ENCODE measurements around the gene CAMKMT.

Gene CAMKMT

DNA sequence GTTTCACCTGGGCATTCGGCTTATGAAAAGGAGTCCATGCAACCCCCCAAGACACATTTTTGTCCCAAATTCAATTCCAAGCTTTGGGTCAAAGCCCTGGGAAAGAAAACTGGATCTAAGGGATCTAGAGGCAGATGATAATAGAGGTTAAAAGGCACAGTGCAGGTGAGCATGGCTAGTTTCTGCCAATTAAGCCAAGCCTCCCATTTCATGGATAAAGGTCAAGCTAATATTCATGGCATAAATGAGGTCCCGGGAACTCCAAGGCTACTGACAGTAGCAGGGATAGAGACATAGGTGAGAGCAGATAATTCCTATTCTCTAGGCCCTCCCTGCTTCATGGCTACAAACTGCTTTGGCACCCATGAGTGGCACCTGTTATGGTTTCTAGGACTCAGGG, 83.1 kb downstream of the CAMKMT start:
- no peak for DNase-seq (ENCODE audit: low read depth in 2 of 2, low spot score in 1 of 2)

DNA sequence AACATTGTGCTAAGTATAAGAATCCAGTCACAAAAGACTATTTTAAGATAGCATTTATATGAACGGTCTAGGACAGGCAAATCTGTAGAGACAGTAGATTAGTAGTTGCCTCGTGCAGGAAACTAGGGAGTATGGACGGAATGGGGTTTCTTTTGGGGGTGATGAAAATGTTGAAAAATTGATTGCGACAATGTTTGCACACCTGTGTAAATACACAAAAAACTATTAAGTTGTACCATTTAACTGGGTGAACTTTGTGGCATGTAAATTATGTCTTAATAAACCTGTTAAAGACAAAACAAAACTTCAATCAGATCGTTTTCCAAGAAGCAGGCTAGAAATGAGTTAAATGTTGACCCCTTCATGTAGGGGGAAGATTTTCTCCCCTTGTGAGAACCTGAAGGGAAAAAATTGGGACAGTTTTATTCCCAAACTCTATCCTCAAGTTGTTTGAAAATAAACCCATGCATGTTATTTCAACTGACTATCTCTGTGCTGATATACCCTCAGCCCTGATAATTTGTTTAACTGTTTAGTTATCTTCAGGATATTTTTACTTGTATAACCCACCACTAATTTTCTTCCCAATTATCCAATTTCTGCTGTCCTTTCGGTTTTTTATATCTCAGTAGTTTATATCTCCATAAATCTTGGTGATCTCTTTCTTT, 87.2 kb downstream of the CAMKMT start:
- no peak for DNase-seq (ENCODE audit: low read depth in 2 of 2, low spot score in 1 of 2)

DNA sequence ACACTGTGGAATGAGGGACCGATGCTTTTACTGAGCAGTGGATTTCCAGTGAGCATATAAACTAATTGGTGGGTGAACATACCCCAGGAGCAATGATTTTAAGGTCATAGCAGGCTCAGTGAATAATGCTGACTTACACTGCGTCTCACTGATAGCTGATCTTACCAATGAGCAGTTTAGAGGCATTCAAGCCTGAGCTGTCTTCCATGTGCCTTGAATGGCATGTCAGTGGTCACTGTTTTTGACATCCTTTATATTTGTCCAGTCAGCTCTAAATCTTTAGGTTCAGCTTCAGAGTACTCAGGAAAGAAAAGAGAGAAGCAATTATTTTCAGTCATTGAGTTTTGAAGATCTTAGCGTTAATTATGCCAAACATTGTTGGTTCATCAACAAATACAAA, 88.3 kb downstream of the CAMKMT start:
- DNase-seq (ENCODE audit: low read depth in 2 of 2, low spot score in 1 of 2) = no peak

DNA sequence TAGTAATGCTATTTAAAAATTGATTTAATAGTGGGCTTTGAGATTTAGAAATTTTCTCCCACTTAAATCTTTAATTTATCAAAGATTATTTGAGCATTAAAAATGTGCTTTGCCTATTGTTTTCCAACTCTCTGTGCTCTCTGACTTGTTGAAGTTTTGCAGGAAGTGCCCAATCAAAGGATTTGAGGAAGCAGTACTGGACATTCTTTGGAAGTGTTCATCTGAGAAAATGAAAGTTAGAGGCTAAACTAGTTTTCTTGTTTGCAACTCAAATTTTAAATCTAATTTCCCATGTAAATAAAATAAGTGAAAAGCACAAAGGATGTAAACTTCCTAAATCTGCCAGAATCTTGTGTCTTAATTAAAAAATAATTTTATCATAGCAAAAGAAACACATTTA, 89.1 kb downstream of the CAMKMT start:
- no peak for DNase-seq (ENCODE audit: low read depth in 2 of 2, low spot score in 1 of 2)

DNA sequence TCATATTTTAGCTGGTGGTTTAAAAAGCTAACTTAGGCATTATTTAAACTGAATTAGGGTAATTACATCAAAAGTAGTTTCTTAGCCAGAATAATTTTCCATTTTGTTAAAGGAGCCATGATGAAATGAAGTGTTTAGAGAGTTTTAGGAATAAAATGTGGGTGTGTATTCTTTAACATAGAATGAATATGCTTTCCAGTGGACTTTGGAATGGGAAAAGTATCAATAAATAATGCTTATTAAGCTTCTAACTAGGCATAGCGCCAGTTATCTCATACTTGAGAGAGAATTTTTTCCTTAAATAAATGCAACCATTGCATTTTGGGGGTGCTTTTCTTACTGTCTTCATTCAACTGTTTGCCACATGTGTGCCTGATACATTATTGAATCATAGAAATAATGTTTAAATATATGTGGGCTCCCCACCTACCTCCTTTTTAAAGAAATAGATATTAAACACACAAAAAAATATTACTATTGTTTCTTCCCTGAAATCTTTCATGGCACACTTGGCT, 90.4 kb downstream of the CAMKMT start:
- no peak for DNase-seq (ENCODE audit: low read depth in 2 of 2, low spot score in 1 of 2)

DNA sequence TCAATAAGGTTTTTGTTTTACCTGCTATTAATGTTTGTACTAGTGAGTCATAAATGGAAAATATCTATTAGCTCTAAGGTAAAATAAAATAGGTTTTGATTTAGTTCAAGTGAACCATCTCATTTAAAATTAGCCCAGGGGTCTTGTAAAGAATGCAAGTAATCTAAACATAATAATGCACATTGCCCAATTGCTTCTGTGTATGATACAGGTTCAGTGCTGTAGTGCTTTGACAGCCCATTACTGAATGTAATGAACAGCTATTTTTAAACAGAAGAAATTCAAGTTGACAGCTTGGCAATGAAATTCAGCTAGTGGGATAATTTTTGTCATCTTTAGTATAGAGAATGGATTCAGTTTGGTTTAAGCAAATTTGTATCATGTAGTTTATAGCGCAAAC, 91.5 kb downstream of the CAMKMT start:
- no peak for DNase-seq (ENCODE audit: low read depth in 2 of 2, low spot score in 1 of 2)

DNA sequence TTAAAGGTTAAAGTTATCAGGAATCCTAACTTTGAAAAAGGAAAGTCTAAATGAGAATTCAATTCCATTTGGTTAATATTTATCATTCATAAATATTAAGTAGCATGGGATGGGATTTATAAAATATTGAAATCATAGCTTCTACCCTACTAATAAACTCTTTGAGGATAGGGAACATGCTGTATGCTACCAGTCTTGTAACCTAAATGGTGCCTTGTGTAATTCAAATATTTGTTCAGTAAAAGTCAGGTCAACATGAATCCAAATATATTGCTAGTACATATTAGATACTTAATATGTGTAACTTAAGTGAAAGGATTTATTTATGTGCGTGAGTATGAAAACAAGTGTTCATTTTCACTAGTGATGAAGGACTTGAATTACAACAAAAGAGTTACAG, 94.1 kb downstream of the CAMKMT start:
- DNase-seq (ENCODE audit: low read depth in 2 of 2, low spot score in 1 of 2) = no peak

DNA sequence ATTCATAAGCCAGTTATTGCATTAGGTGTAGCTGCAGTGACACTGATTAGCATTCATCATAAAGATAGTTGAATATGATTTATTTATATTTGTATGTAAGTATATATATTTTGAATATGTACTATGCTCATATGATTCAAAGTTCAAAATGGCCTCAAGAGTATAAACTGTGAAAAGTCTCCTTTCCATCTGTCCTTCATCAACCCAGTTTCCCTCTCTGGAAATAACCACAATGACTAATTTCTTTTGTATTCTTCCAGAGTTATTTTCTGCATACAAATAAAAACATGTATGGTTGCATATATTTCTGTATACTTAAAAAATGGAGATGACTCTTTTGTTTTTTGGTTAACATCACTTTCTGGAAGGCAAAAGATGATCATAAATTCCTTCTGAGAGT, 95.2 kb downstream of the CAMKMT start:
- no peak for DNase-seq (ENCODE audit: low read depth in 2 of 2, low spot score in 1 of 2)

DNA sequence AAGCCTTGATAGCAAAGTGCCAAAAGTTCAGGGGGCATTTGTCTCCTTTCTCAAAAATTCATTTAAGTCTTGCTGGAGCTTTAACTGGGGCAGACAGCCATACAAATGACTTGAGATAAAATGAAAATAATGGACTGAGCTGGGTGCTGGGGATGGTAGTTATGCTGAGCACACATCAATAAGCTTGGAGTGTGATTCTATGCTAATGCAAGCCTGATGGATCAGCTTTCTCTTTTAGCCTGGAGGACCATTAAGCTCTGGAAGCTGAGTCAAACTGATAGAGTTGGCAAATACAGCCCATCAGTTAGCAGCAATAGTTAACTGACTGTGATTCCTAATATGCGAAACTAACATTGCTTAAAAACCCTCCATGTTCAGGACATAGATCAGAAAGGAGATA, 98.0 kb downstream of the CAMKMT start:
- no peak for DNase-seq (ENCODE audit: low read depth in 2 of 2, low spot score in 1 of 2)

DNA sequence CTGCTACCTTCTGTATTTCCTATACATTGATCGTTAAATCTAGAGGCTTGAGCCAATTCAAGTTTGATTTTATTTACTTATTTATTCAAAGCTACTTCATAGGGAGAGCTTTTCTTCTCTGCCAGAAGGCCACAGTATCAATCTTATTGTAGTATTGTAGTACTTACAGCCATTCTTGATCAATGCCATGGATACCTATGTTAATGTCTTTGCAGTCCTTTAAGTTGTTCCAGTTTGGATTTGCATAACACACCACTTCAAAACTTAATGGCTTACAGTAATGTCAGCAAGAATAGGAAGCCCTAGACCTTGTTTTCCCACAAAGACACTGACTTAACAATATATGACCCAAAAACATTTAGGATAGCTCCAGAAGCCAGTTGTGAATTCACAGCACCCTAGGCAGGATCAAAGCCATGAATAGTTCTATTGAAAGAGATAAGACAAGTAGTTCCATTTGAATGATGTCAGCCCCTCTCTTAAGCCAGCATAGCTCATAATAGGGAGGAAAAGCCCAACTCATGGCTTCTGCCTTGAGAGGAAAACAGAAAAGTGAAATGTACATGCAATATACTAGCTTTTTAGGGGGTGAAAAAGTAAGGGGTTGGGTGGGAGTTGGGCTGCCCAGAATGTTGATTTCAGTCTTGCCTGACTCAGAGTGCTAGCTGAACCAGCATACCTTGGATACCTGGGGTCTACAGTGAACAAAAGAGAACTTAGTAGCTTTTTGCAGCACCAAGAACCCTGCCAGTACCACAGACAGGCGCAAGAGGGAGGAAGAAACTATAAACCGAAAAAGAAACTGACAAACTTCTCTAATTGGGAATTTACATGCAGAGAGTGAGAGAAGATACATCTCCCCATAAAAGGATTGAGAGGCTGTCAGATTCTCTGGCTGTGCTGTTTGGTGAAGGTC, 101.4 kb downstream of the CAMKMT start:
- no peak for DNase-seq (ENCODE audit: low read depth in 2 of 2, low spot score in 1 of 2)

DNA sequence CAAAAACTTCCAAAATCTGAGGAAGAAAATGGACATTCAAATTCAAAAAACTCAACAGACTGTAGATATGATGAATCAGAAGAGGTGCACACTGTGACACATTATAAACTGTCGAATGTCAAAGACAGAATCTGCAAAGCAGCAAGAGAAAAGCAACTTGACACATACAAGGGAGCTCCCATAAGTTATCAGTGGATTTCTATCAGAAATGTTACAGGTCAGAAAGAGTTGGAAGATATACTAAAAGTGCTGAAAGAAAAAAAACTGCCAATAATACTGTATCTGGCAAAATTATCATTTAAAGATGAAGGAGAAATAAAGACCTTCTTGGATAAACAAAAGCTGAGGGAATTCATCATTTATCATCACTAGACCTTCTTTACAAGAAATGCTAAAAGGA, 102.7 kb downstream of the CAMKMT start:
- no peak for DNase-seq (ENCODE audit: low read depth in 2 of 2, low spot score in 1 of 2)

DNA sequence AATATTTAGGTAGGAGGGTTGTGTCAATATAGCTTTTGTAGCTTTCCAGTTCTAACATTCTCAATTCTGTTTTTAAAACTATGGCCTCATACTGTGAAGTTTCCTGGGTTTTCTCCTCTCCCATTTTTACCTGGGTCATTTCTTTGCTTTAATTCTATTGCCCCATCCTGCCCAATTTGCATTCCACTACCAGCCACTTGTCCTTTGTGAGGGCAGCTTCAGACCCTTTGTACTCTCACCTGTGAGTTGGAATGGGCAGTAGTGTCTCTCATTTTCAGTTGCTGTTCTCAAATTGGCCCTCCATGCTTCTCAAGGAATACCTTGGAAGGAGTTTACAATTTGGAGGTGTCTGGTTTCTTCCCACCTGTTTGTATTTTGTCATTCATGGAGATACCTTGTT, 108.4 kb downstream of the CAMKMT start:
- DNase-seq (ENCODE audit: low read depth in 2 of 2, low spot score in 1 of 2) = no peak

DNA sequence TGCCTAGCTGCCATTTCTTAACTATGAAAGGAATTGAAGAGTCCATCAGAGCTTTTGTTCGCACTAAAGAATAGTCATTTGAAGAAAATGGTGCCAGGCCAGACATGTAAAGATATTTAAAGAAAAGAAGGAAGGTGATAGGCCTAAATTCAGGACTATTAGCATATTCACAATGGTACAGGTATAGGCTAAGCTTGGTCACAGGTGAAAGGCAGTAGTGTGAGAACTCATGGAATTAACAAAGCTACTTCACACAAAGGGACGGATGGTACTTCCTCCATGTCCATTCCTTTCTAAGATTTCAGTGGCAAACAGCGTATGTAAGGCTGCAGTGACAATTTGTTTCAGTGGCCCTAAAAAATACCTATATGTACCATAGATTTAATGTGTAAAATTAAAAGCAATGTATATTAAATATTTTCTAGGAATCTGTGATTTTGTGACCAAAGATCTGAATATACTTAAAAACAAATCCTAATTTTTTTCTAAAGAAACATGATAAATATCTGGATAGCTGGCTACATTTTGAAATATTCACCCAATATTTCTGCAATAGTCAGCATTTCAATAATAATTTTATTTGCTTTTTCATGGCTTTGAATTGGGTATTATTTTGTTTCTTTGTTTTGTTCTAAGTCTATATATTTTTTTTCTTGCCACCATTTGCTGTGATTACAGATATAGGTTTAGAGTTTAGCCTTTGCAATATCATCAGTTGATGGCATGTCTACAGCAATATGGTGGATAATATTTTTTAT, 116.1 kb downstream of the CAMKMT start:
- no peak for DNase-seq (ENCODE audit: low read depth in 2 of 2, low spot score in 1 of 2)

DNA sequence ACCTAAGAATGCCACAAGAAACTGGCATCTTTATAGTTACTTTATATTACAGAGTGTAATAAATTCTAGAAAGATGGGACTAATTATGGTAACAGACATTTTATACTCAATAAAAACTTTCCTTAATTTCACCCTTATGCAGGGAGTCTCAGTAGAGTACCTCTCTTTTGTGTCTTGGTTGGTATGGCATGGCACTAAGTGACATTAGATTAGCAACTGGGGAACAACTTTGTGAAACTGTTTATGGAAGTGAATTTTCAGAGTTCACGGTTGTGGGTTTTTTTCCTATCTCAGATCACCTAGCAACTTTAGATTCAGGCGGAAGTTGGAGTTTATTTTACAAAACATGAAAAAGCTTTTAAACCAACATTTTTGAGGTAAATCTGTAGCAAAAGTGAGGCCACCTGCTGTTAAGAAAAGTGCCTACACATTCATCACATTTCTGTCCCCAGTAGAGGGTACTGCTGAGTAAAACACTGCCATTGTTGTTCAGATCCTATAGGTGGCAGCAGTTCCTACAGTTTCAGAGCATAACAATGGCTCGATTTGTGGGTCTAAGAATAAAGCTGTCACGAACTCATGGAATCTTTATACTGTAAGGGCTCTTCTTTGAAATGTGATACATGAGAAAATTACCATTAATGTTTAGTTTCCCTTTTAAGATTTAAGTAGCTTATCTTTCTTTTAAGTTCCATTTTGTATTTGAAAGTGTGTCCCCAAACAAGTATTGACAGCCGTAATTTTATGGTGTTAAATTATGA, 117.6 kb downstream of the CAMKMT start:
- peak in 1 of 2 donors; percentile 0 for DNase-seq (ENCODE audit: low read depth in 2 of 2, low spot score in 1 of 2)

DNA sequence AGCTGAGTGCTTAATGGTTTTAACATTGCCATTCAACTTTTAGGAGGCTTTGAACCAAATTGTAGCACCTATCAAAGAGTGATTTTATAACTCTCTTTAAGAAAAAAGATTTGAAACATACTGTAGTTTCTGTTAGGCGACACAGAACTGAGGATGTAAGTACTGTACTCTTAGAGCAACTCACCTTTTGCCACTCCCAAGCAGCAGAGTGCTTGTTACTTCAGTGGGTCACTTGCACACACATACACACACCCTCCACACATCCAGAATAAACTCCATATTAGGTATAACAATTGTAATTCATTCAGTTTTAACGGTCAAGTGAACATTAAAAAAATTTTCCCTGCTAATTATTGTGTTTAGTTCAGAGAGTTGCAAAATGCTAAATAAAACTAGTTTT, 118.3 kb downstream of the CAMKMT start:
- no peak for DNase-seq (ENCODE audit: low read depth in 2 of 2, low spot score in 1 of 2)

DNA sequence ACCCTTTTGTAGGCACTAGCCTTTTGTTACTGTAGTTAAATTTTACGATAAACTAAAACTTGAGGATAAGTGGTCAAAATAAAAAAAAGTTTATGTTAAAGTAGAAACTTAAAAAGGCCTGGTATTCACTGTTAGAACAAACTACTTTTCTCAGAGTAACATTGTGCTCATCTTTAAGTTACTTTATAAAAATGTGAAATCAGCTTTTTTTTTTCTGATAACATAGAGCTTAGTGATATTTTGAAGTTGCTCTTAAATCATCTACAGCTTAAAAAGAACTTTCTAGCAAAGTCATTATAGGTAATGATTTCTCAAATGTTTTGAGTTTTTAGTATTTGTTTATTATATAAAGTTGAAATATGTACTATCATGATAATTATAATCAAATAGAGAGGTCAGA, 125.3 kb downstream of the CAMKMT start:
- no peak for DNase-seq (ENCODE audit: low read depth in 2 of 2, low spot score in 1 of 2)

DNA sequence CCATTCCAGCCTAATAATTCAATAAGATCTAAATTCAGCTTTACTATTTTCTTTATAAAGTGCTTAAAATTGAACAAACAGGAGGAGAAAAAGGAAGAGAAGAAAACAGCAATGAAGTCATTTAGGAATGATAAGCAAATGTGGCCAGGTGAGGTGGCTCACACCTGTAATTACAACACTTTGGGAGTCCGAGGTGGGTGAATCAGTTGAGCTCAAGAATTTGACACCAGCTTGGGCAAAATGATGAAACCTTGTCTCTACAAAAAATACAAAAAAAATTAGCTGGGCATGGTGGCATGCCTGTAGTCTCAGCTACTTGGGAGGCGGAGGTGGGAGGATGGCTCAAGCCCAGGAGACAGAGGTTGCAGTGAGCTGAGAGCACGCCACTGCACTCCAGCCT, 129.0 kb downstream of the CAMKMT start:
- DNase-seq (ENCODE audit: low read depth in 2 of 2, low spot score in 1 of 2) = no peak

DNA sequence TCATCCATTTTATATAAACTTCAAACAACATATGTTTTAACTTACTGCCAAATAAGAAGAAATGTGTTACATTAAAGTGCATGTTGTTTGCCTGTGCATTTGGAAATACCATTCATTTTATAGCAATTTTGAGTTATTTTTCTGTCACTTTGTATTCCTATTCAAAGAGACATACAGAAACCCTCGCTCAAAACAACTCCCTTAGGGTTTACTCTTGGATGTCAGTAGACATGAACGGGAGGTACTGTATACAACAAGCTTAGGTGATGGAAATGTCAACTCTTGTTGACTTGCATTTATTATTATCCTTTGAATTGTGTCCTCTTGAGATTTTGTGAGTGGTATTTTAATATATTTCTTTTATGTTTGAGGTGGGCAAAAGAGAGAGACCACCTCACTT, 132.3 kb downstream of the CAMKMT start:
- no peak for DNase-seq (ENCODE audit: low read depth in 2 of 2, low spot score in 1 of 2)

DNA sequence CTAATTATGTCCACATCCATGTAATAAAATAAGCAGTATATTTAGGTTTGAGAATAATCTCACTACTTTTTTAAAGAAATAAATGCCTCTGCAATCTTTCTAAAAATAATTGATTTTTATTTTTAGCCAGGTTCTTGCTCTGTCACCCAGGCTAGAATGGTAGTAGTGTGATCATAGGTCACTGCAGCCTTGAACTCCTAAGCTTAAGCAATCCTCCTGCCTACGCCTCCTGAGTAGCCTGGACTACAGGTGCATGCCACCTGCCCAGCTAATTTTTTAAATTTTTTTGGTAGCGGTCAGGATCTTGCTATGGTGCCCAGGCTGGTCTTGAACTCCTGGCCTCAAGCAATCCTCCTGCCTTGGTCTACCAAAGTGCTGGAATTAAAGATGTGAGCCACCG, 133.3 kb downstream of the CAMKMT start:
- DNase-seq (ENCODE audit: low read depth in 2 of 2, low spot score in 1 of 2) = no peak

DNA sequence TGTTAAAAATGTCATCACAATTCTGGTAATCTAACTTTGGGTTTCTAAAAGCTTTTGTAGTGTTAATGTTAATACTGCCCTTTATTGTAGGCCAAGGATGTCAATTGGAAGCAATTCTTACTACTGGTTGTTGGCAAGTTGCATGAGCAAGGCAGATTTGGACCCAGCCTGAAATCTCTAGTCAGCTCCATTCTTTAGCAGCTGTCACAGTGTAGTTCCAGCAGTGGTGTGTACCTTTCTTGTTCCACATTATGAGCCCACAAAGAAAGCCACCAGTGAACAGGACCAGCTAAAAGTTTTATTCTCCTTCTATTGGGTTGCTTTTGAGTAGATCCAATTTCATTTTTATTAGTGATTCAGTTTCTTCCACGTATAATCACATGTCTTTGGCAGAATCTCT, 133.8 kb downstream of the CAMKMT start:
- no peak for DNase-seq (ENCODE audit: low read depth in 2 of 2, low spot score in 1 of 2)

DNA sequence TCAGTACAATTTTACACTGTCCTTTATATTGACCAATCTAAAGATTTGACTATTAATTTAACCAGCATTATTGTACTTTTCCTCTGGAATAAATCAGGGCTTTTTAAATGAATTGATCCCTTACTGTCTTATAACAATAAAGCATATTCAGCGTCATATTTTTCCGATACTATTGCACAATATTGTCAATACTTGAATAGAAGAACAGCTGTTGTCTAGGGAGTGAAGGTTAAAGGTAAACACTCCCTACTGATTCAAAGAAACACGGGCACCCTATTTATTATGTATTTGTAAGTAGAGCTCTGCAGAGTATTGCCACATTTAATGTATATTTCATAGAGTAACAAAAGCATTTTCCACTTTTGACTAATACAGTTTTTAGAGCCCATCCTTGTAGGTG, 134.4 kb downstream of the CAMKMT start:
- DNase-seq (ENCODE audit: low read depth in 2 of 2, low spot score in 1 of 2) = no peak

Data from stimulated activated CD8-positive, alpha-beta memory T cell treated with anti-CD3 and anti-CD28 coated beads, Interleukin-4, amount 100 ng/mL, for 1 hour (primary cell).